Heart right ventricle (tissue), 16 donors: Measurements from ENCODE around the gene PCDHGA1. TPM values are rescaled to one million over a fixed set of nuclear protein-coding genes. Genes with fewer than 3 reads are reported as not detected.
A peak's percentile ranks its signal among the peaks of the same experiment; 100 is the strongest.

ENCODE experiments used
- ATAC-seq, 8 donors: fragments of 200-7000 bp; cut with Tn5 transposase; one replicate each; pipeline ENCODE4 v1.9.1; 2020; ENCODE audit warnings: mild to moderate bottlenecking in 8 of 8, moderate library complexity in 8 of 8, moderate number of reproducible peaks in 1 of 8
- DNase-seq, 2 donors: peaks; one replicate each; pipeline ENCODE4 v3.0.0-alpha.2; 2020
- H3K27ac ChIP-seq, 10 donors: fragments of 200-600 bp; sonication (generic) in 2 of 10; one replicate each; pipeline versions ENCODE4 v1.5.0 to v1.8.0; 2020 to 2022; ENCODE audit warnings: mild to moderate bottlenecking in 3 of 10
- H3K27me3 ChIP-seq, 7 donors: fragments of 200-600 bp; one replicate each; pipeline ENCODE4 v1.8.0; 2021 to 2022; ENCODE audit warnings: mild to moderate bottlenecking in 2 of 7
- H3K36me3 ChIP-seq, 9 donors: fragments of 200-600 bp; sonication (generic) in 1 of 9; one replicate each; pipeline versions ENCODE4 v1.5.0 to v1.8.0; 2020 to 2022; ENCODE audit warnings: mild to moderate bottlenecking in 2 of 9
- H3K4me1 ChIP-seq, 9 donors: fragments of 200-600 bp; sonication (generic) in 1 of 9; one replicate each; pipeline versions ENCODE4 v1.5.0 to v1.8.0; 2020 to 2022; ENCODE audit warnings: mild to moderate bottlenecking in 4 of 9
- H3K4me3 ChIP-seq, 10 donors: fragments of 200-600 bp; sonication (generic) in 2 of 10; one replicate each; pipeline versions ENCODE4 v1.5.0 to v1.8.0; 2020 to 2022; ENCODE audit warnings: mild to moderate bottlenecking in 7 of 10, moderate library complexity in 2 of 10
- H3K9me3 ChIP-seq, 11 donors: fragments of 200-600 bp in 10 of 11; sonication (generic) in 2 of 11; one replicate each; pipeline versions ENCODE4 v1.5.0 to v1.8.0; 2013 to 2022; ENCODE audit warnings: mild to moderate bottlenecking in 2 of 11, control low read depth in 1 of 11, moderate library complexity in 1 of 11
- CTCF ChIP-seq, 9 donors: fragments of 200-600 bp; sonication (generic) in 2 of 9; IDR thresholded peaks; one replicate each; pipeline versions ENCODE4 v1.5.0 to v1.8.0; 2021 to 2022; ENCODE audit warnings: antibody characterized with exemption in 9 of 9, mild to moderate bottlenecking in 5 of 9, moderate library complexity in 1 of 9
- WGBS, 2 donors: extraction: QIAGEN DNeasy Blood & Tissue Kit; methylation state at CpG; one replicate each; pipeline ENCODE4 v1.1.7; 2013; ENCODE audit warnings: inconsistent platforms in 1 of 2; 5-methylcytosine and 5-hydroxymethylcytosine counted together
- intact Hi-C, 10 donors: fragments of 100-400 bp; cut with DNase I; formaldehyde crosslinking; loops; one replicate each; pipeline versions ENCODE4 v1.11.1 to v1.14.2; 2022
- polyA plus RNA-seq, 2 donors: library from polyadenylated mRNA; stranded (reverse); fragments of 200-250 nt; gene quantifications; one replicate each; pipeline ENCODE4 v1.2.3, GENCODE V29; 2013
- total RNA-seq, 10 donors: library from RNA; stranded (reverse); fragmentation: NEBNext Ultra II Directional in 3 of 10; extraction: Animal tissue kit (Norgen Biotek cat#: 25700) in 3 of 10; gene quantifications; one replicate each; pipeline versions ENCODE4 v1.2.1 to v1.2.4, GENCODE V29; 2021 to 2023
- donor health status: Arrhythmogenic right ventricular cardiomyopathy.
- donor health status: ischemic (EF 13 %, LVEDD 7.1; RV severe dilation, severe dysfunction).
- donor health status: healthy with polysubstance abuse.
- donor health status: DM: no; HTN: yes; CAD: no.
- donor health status: DM: no; HTN: no; CAD: no.
- donor health status: ischemic (EF 25% LVEDD 6.9; RV normal size, moderate dysfunction).
- donor health status: ischemic (EF 25% LVEDD 5.7; RV mildly dilated, moderate dysfunction).
- donor health status: healthy.
- donor health status: DM: yes; HTN: yes; CAD: no.
- donor health status: Ischemic cardiomyopathy.
- donor health status: ischemic (EF 35%, LVEDD 5.7; RV mildly dilated, moderate dysfunction).
- donor health status: nonischemic (EF 11% LVEDD 7.7; RV severe dilation, severe dysfunction).
- donor health status: DM: yes; HTN: yes; CAD: no.
- donor health status: PGD.
- donor health status: ischemic (EF 29% LVEDD 5.4; RV normal size, mild dysfunction).
- donor health status: nonischemic (EF 23%, LVEDD 6.1; RV moderate dilation, normal function).

Gene PCDHGA1
- total and polyA plus RNA-seq, 12 donors, result 0.57 to 5.0 (median 2.6) TPM

- Histone ChIP-seq H3K27ac (no peak overlapping the region), H3K9me3 (peaks cover 0 to 36% (median 21%) of the 10 kb centered on the region in 11 donors), H3K4me3 (no peak overlapping the region), H3K4me1 (peaks cover 0 to 3% (median 0%) of the 10 kb centered on the region in 9 donors), H3K27me3 (no peaks in the 10 kb centered on the region), H3K36me3 (peaks cover 0 to 82% (median 20%) of the 10 kb centered on the region in 9 donors)
- ATAC-seq (no peak), DNase-seq (no peak)
- WGBS, 2 donors, result 97 to 98% methylated on average over 5 of the region's 5 CpGs
- no peak for TF ChIP-seq CTCF (IDR thresholded peaks at IDR 0.05)
- intact Hi-C loops, result no loop called here
Observed at GRCh38 chr5:141547921-141548320, 217.6 kb downstream of the PCDHGA1 start.

- intact Hi-C loops, result loop anchor here in 7 of 10 donors (1.0 to 10.0 kb wide), 6 partner anchors 32 to 237 kb away; partner anchors contain the start of genes PCDHGB7 (in 4 of the 7), PCDHGA10 (in 1 of the 7) and TAF7 (in 1 of the 7)
- no peaks in the 10 kb centered on the region for H3K9me3 ChIP-seq
- peak; percentile 83 to 95 (median 90) for TF ChIP-seq CTCF (IDR thresholded peaks at IDR 0.05)
- WGBS, 2 donors, result 20 to 25% methylated on average over 11 of the region's 11 CpGs
- H3K27me3 ChIP-seq, result no peaks in the 10 kb centered on the region
- ATAC-seq (peak; percentile 81 to 90 (median 88)), DNase-seq (peak; percentile 83 to 91)
- peaks cover 0 to 40% (median 0%) of the 10 kb centered on the region in 9 donors for H3K36me3 ChIP-seq
- peak overlapping the region in 8 of 10 donors; percentile 4 to 45 (median 33) for H3K4me3 ChIP-seq
- peak overlapping the region; percentile 58 to 95 (median 87) for H3K27ac ChIP-seq
- peaks cover 6 to 50% (median 40%) of the 10 kb centered on the region in 9 donors for H3K4me1 ChIP-seq
Observed at GRCh38 chr5:141557681-141558136, 227.4 kb downstream of the PCDHGA1 start.

- intact Hi-C loops, result loop anchor here in 7 of 10 donors (1.0 to 10.0 kb wide), 6 partner anchors 33 to 237 kb away; partner anchors contain the start of genes PCDHGB7 (in 4 of the 7), PCDHGA10 (in 1 of the 7) and TAF7 (in 1 of the 7)
- no peaks in the 10 kb centered on the region for H3K9me3 ChIP-seq
- peak in 1 of 2 donors; percentile 42 for DNase-seq
- peaks cover 6 to 50% (median 40%) of the 10 kb centered on the region in 9 donors for H3K4me1 ChIP-seq
- 29 to 30% methylated on average over 6 of the region's 6 CpGs for WGBS, 2 donors
- H3K4me3 ChIP-seq, result peak overlapping the region in 6 of 10 donors; percentile 7 to 45 (median 39)
- H3K36me3 ChIP-seq, result peaks cover 0 to 39% (median 0%) of the 10 kb centered on the region in 9 donors
- peak in 4 of 9 donors; percentile 3 to 43 (median 4) for TF ChIP-seq CTCF (IDR thresholded peaks at IDR 0.05)
- H3K27me3 ChIP-seq, result no peaks in the 10 kb centered on the region
- peak overlapping the region; percentile 58 to 95 (median 87) for H3K27ac ChIP-seq
- ATAC-seq, result peak in 7 of 8 donors; percentile 8 to 51 (median 30)
Observed at GRCh38 chr5:141558150-141558549, 227.8 kb downstream of the PCDHGA1 start.

GRCh38 chr5:141559461-141559860 is 229.1 kb downstream of the PCDHGA1 start:
- ATAC-seq, result peak in 5 of 8 donors; percentile 18 to 45 (median 33)
- intact Hi-C loops, result loop anchor here in 7 of 10 donors (2.0 to 10.0 kb wide), 5 partner anchors 35 to 239 kb away; partner anchors contain the start of genes PCDHGB7 (in 4 of the 7), PCDHGA10 (in 1 of the 7) and TAF7 (in 1 of the 7)

More at GRCh38 chr5:141559461-141559860, 229.1 kb downstream of the PCDHGA1 start:
- Histone ChIP-seq H3K4me3 (no peak overlapping the region), H3K27me3 (no peaks in the 10 kb centered on the region), H3K9me3 (no peaks in the 10 kb centered on the region), H3K4me1 (peaks cover 6 to 61% (median 44%) of the 10 kb centered on the region in 9 donors), H3K27ac (peak overlapping the region; percentile 78 to 95 (median 87)), H3K36me3 (peaks cover 0 to 49% (median 0%) of the 10 kb centered on the region in 9 donors)
- TF ChIP-seq CTCF (IDR thresholded peaks at IDR 0.05), result no peak
- DNase-seq, result peak in 1 of 2 donors; percentile 18
